Suppressor macrophage treated with lipopolysaccharide for 4 hours (primary cell): ENCODE data around the gene MARCHF10.

Experiments
- DNase-seq: peaks from one replicate; pipeline ENCODE4 v3.0.0-alpha.2; 2020

MARCHF10 gene

GRCh38 chr17:62749926-62750325 lies 58.2 kb downstream of the MARCHF10 start:
- no peak for DNase-seq

- DNase-seq = no peak
Measured at GRCh38 chr17:62746941-62747340, 61.2 kb downstream of the MARCHF10 start.

- no peak for DNase-seq
Measured at GRCh38 chr17:62745806-62746205, 62.3 kb downstream of the MARCHF10 start.

- no peak for DNase-seq
Measured at GRCh38 chr17:62744259-62744658, 63.9 kb downstream of the MARCHF10 start.

- no peak for DNase-seq
Measured at GRCh38 chr17:62741290-62741689, 66.8 kb downstream of the MARCHF10 start.

- no peak for DNase-seq
Measured at GRCh38 chr17:62739645-62740388, 68.3 kb downstream of the MARCHF10 start.

- no peak for DNase-seq
Measured at GRCh38 chr17:62738281-62738680, 69.8 kb downstream of the MARCHF10 start.

- no peak for DNase-seq
Measured at GRCh38 chr17:62737513-62737912, 70.6 kb downstream of the MARCHF10 start.

GRCh38 chr17:62735044-62735651 lies 73.0 kb downstream of the MARCHF10 start:
- DNase-seq = no peak

GRCh38 chr17:62732125-62732524 lies 76.0 kb downstream of the MARCHF10 start:
- DNase-seq = no peak

GRCh38 chr17:62727916-62728672 lies 80.0 kb downstream of the MARCHF10 start:
- no peak for DNase-seq

GRCh38 chr17:62725791-62726249 lies 82.3 kb downstream of the MARCHF10 start:
- DNase-seq = peak; percentile 34

- peak; percentile 84 for DNase-seq
Measured at GRCh38 chr17:62724398-62725146, 83.5 kb downstream of the MARCHF10 start.

GRCh38 chr17:62723842-62724241 lies 84.3 kb downstream of the MARCHF10 start:
- DNase-seq = no peak

GRCh38 chr17:62722625-62723024 lies 85.5 kb downstream of the MARCHF10 start:
- DNase-seq = peak; percentile 16

GRCh38 chr17:62720126-62720850 lies 87.8 kb downstream of the MARCHF10 start:
- DNase-seq = no peak

GRCh38 chr17:62719586-62719985 lies 88.5 kb downstream of the MARCHF10 start:
- DNase-seq = no peak

- no peak for DNase-seq
Measured at GRCh38 chr17:62718429-62718828, 89.7 kb downstream of the MARCHF10 start.

- DNase-seq = no peak
Measured at GRCh38 chr17:62717889-62718288, 90.2 kb downstream of the MARCHF10 start.

GRCh38 chr17:62717589-62717855 lies 90.6 kb downstream of the MARCHF10 start:
- DNase-seq = no peak

- DNase-seq = no peak
Measured at GRCh38 chr17:62716834-62717588, 91.1 kb downstream of the MARCHF10 start.

- no peak for DNase-seq
Measured at GRCh38 chr17:62715882-62716390, 92.2 kb downstream of the MARCHF10 start.
